Activated T-cell treated with anti-CD3 and anti-CD28 coated beads for 4 hours (primary cell): Measurements from ENCODE around the gene MTERF2.

Experiments
- DNase-seq: peaks from one replicate; pipeline ENCODE4 v3.0.0-alpha.2; 2020

The MTERF2 gene

GRCh38 chr12:106950591-106950990, 36.4 kb downstream of the MTERF2 start:
- no peak for DNase-seq

- DNase-seq, result no peak
Observed at GRCh38 chr12:106947461-106947860, 39.5 kb downstream of the MTERF2 start.

GRCh38 chr12:106945261-106945851, 41.6 kb downstream of the MTERF2 start:
- no peak for DNase-seq

- DNase-seq, result no peak
Observed at GRCh38 chr12:106942775-106943174, 44.2 kb downstream of the MTERF2 start.

GRCh38 chr12:106941481-106942156, 45.3 kb downstream of the MTERF2 start:
- DNase-seq, result no peak

- DNase-seq, result no peak
Observed at GRCh38 chr12:106934277-106934676, 52.7 kb downstream of the MTERF2 start.
